Transverse colon (tissue), 4 donors: ENCODE measurements around the gene CACNA1S.

Source experiments
- CTCF ChIP-seq, 5 experiments: fragments of 200-600 bp in 3 of 5; fragments of 450-650 bp in 2 of 5; sonication (generic) in 3 of 5; IDR thresholded peaks; 1 replicate in 2 of 5; 2 replicates in 3 of 5; pipeline ENCODE4 v1.5.1; 2016 to 2017; ENCODE audit warnings: antibody characterized with exemption in 5 of 5, inconsistent platforms in 3 of 5, mild to moderate bottlenecking in 2 of 5, moderate library complexity in 1 of 5
- POLR2A ChIP-seq: fragments of 450-650 bp; IDR thresholded peaks from one replicate; pipeline ENCODE4 v1.6.1; 2016; ENCODE audit warnings: antibody characterized with exemption, mild to moderate bottlenecking, moderate library complexity
- POLR2AphosphoS5 ChIP-seq, 3 donors: sonication (generic); formaldehyde crosslinking; IDR thresholded peaks; one replicate each; pipeline ENCODE4 v1.6.1; 2016; ENCODE audit warnings: antibody characterized with exemption in 3 of 3

DNA sequence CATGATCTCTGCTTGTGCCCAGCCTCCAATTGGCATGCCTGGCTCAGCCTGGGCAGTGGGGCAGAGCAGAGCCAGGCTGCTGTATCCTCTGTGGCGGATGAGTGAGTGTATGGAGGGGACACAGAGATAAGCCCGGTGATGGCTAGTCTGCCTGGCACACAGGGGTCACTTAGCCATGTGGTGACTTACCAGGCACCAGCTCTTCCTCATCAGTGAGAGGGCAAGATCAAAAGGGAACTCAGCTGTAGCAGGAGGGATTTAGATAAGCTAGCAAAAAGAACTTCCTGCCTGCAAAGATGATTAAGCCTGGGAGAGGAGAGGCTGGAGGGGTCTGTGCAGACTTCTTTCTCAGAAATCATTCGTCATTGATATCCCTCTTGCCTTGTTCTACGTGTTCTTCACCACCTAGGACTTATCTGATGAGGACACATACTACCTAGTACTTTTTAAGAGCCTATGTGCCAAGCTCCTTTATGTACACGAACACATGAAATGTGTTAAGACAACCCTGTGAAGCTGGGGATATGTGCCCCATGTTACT is 96.6 kb downstream of the CACNA1S start:
- no peak for TF ChIP-seq CTCF (IDR thresholded peaks at IDR 0.05)
- no peak for TF ChIP-seq POLR2AphosphoS5 (IDR thresholded peaks at IDR 0.05)
- TF ChIP-seq POLR2A, result no peak
